GM13976 (cell line): ENCODE measurements around the gene AUTS2.

ENCODE experiments used
- DNase-seq: peaks from one replicate; pipeline ENCODE4 v3.0.0; 2012; ENCODE audit warnings: low spot score
- in situ Hi-C: fragments of 300-500 bp; cut with MboI; formaldehyde crosslinking; loops from one replicate; pipeline ENCODE4 v1.12.0; 2022; ENCODE audit warnings: low sequenced_read_pairs, mixed read lengths, inconsistent platforms; ENCODE audit not compliant: unreplicated experiment
- TF ChIP-seq, protein P1 (sequence below): IDR thresholded peaks from 2 replicates; pipeline ENCODE4 v1.5.1; 2012; ENCODE audit warnings: borderline replicate concordance, mild to moderate bottlenecking; ENCODE audit not compliant: insufficient read depth; ENCODE audit errors: extremely low read depth, missing control alignments, control extremely low read depth

Gene AUTS2

DNA sequence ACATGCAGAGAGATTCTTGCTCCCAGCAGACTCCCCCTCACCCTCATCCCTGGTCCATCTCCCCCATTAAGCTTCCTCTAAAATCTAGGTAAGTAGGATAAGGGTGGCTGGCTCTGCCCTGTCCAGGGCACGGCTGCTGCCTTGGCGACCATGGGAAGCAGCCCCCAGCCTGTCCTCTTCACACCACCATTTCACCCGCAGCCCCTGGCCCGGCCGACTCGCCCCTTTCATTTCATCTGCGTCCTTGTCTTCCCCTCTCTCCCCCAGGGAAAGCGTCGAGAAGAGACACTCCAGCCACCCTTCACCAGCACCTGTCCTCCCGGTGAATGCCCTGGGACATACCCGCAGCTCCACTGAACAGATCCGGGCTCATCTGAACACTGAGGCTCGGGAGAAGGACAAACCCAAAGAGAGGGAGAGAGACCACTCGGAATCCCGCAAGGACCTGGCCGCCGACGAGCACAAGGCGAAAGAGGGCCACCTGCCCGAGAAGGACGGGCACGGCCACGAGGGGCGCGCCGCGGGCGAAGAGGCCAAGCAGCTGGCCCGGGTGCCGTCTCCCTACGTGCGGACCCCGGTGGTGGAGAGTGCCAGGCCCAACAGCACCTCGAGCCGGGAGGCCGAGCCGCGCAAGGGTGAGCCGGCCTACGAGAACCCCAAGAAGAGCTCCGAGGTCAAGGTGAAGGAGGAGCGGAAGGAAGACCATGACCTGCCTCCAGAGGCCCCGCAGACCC is 1191.4 kb downstream of the AUTS2 start:
- in situ Hi-C loops = no loop called here
- TF ChIP-seq, protein P1, sequence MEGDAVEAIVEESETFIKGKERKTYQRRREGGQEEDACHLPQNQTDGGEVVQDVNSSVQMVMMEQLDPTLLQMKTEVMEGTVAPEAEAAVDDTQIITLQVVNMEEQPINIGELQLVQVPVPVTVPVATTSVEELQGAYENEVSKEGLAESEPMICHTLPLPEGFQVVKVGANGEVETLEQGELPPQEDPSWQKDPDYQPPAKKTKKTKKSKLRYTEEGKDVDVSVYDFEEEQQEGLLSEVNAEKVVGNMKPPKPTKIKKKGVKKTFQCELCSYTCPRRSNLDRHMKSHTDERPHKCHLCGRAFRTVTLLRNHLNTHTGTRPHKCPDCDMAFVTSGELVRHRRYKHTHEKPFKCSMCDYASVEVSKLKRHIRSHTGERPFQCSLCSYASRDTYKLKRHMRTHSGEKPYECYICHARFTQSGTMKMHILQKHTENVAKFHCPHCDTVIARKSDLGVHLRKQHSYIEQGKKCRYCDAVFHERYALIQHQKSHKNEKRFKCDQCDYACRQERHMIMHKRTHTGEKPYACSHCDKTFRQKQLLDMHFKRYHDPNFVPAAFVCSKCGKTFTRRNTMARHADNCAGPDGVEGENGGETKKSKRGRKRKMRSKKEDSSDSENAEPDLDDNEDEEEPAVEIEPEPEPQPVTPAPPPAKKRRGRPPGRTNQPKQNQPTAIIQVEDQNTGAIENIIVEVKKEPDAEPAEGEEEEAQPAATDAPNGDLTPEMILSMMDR = no peak
- no peak for DNase-seq

DNA sequence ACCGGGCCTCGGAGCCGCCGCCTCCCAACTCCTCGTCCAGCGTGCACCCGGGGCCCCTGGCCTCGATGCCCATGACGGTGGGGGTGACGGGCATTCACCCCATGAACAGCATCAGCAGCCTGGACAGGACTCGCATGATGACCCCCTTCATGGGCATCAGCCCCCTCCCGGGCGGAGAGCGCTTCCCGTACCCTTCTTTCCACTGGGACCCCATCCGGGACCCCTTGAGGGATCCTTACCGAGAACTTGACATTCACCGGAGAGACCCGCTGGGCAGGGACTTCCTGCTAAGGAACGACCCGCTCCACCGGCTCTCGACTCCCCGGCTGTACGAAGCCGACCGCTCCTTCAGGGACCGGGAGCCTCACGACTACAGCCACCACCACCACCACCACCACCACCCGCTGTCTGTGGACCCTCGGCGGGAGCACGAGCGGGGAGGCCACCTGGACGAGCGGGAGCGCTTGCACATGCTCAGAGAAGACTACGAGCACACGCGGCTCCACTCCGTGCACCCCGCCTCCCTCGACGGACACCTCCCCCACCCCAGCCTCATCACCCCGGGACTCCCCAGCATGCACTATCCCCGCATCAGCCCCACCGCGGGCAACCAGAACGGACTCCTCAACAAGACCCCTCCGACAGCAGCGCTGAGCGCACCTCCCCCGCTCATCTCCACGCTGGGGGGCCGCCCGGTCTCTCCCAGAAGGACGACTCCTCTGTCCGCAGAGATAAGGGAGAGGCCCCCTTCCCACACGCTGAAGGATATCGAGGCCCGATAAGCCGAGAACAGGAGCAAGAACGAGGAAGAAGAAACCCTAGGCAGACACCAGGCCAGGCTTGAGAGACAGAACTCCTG is 1192.2 kb downstream of the AUTS2 start:
- in situ Hi-C loops = no loop called here
- DNase-seq = no peak
- TF ChIP-seq, protein P1 = no peak

DNA sequence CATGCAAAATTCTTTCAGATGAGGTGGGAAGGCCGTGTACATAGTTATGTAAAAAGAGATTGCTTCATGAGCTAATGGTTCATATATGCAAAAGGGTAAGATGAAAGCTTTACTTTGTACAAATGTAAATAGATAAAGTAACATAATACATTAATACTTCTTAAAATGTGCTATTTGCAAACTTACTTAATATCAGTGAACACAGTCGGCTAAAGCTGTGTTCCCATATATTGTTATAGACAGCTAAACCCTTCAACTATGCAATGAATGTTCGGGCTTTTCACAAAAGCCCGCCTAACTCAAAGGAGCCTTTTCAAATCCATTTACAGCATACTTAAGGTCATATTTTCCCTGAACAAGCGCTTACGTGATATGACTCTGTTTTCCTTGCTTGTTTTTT is 1193.1 kb downstream of the AUTS2 start:
- in situ Hi-C loops = no loop called here
- TF ChIP-seq, protein P1 = no peak
- DNase-seq = no peak

DNA sequence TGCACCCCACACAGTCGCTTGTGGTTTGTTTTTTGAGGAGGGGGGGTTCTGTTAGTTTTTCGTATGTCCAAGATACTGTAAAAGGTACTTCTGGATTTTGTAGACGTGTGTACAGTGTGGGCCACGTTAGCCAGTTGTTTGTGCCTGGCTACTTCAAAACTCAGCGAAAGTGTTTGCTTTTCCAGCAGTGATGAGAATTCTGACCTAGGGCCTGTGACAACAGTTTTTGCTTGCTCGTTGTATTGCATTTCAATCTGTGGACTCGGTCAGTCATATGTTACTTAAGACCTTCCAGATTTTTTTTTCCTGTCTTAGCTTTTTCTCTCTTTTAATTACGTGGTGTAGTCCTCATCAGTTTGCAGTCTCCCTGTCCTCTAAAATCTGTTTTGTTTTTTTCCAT is 1194.8 kb downstream of the AUTS2 start:
- in situ Hi-C loops = no loop called here
- DNase-seq = no peak
- TF ChIP-seq, protein P1 = no peak

DNA sequence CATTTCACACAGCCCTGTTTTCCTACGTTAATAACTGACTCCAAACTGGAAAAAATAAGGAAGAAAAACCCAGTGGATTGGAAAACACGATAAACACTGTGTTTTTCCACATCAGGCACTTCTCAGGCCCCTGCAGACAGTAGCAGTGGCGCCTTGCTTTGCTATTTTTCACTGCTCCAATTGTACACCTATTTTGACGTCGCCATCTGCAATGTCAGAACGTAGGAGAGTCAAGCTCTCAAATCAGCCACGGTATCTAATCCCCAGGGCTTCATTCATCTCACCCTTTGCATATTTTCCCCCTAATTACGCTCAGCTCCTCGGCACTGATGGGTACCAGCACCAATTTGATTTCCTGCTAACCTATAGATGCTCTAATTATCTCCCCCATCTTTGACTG is 1195.5 kb downstream of the AUTS2 start:
- in situ Hi-C loops = no loop called here
- DNase-seq = no peak
- TF ChIP-seq, protein P1 = no peak

DNA sequence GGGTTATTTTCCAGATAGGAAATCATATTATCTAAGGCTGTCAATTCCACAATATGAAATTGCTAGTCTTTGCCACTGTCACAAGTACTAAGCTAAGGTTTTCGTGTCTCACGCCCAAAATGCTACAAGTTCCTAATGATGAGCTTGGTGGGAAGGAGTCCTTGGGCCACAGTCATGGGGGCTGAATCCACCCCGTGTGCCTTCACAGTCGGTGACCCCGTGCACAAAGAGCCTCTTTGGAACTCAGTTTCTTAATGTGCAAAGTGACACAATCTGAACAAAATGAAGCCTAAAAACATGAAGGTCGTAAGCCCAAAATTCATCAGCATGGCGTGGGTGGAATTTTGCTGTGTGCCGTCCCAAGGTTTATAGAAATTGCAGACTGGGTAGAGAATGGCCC is 1196.7 kb downstream of the AUTS2 start:
- in situ Hi-C loops = no loop called here
- TF ChIP-seq, protein P1 = no peak
- DNase-seq = no peak
